Measurements from ENCODE around the gene PRKAG2. TPM values are rescaled to one million over a fixed set of nuclear protein-coding genes. Genes with fewer than 3 reads are reported as not detected.

PRKAG2 gene
- total and polyA plus RNA-seq, 2 of the 8 experiments (the other 6 are each of a cell fraction or from before 2014, with no cell fraction given): 7.5 to 18.1 TPM

GRCh38 chr7:151697942-151698341 lies 179.0 kb downstream of the PRKAG2 start:
- 85% methylated on average over 5 of the region's 5 CpGs; no CpG with 5 or more reads in 1 of the 2 experiments for WGBS, 2 experiments (ENCODE audit: extremely low coverage in 1 of 2, insufficient coverage in 1 of 2, insufficient read length in 1 of 2, insufficient replicate concordance in 2 of 2, low coverage in 1 of 2, low lambda C conversion rate in 2 of 2, missing lambda C conversion rate in 1 of 2)
- FAIRE-seq: no peak

More at GRCh38 chr7:151697942-151698341, 179.0 kb downstream of the PRKAG2 start:
- Histone ChIP-seq H3K79me2 (ENCODE audit: control insufficient read depth in 1 of 2, insufficient read depth in 2 of 2, low read length in 2 of 2) (no peaks in the 10 kb centered on the region), H3K14ac (ENCODE audit: insufficient read length) (no peak overlapping the region), H2BK15ac (ENCODE audit: low read length) (no peak overlapping the region), H3K27me3 (replicated peaks in 1 of 4; ENCODE audit: control insufficient read depth in 3 of 4, extremely low read depth in 1 of 4, insufficient read depth in 3 of 4, low read length in 3 of 4) (no peaks in the 10 kb centered on the region), H3K36me3 (ENCODE audit: control insufficient read depth in 2 of 4, insufficient read depth in 4 of 4, low read length in 3 of 4) (no peaks in the 10 kb centered on the region), H3K4me2 (ENCODE audit: insufficient read depth in 1 of 2, low read depth in 2 of 2, low read length in 2 of 2) (no peak overlapping the region), H2BK120ac (replicated peaks; ENCODE audit: low read depth, low read length) (no peak overlapping the region), H3K9me3 (ENCODE audit: insufficient read depth in 2 of 2, low read depth in 1 of 2, low read length in 1 of 2) (no peaks in the 10 kb centered on the region), H4K20me1 (replicated peaks in 1 of 2; ENCODE audit: control insufficient read depth in 1 of 2, insufficient read depth in 2 of 2, low read length in 2 of 2) (no peaks in the 10 kb centered on the region), H3K18ac (ENCODE audit: extremely low read depth, low read length) (no peak overlapping the region), H3K79me1 (ENCODE audit: low read depth, low read length) (no peaks in the 10 kb centered on the region), H3K4me1 (replicated peaks in 1 of 4; ENCODE audit: control insufficient read depth in 3 of 4, insufficient read depth in 4 of 4, low read length in 3 of 4) (peaks cover 0 to 15% (median 10%) of the 10 kb centered on the region in 4 experiments; a peak in 6 of 7 replicates), H2AK5ac (ENCODE audit: low read depth, low read length) (0 out of 2 replicates have a peak overlapping the region, but pooled peaks have one; percentile 53), H3K23me2 (ENCODE audit: low read depth, low read length) (no peaks in the 10 kb centered on the region), H3K9ac (replicated peaks in 1 of 4; ENCODE audit: extremely low read depth in 1 of 4, low read depth in 3 of 4, low read length in 3 of 4) (no peak overlapping the region), H4K8ac (ENCODE audit: extremely low read depth, insufficient read depth, low read length) (no peak overlapping the region), H2BK5ac (ENCODE audit: low read depth, low read length) (no peak overlapping the region), H2BK20ac (ENCODE audit: low read length) (no peak overlapping the region), H3K4me3 (ENCODE audit: extremely low read depth in 1 of 4, insufficient read depth in 2 of 4, low read depth in 3 of 4, low read length in 4 of 4) (no peak overlapping the region), H3K56ac (replicated peaks; ENCODE audit: insufficient read length, low read depth, low read length) (no peak overlapping the region), H3K27ac (ENCODE audit: low read depth, low read length) (no peak overlapping the region), H3K4ac (replicated peaks; ENCODE audit: insufficient read length, low read depth, low read length) (no peak overlapping the region), H2AFZ (ENCODE audit: low read length) (no peak overlapping the region), H3K23ac (ENCODE audit: insufficient read length) (no peak overlapping the region), H4K91ac (replicated peaks; ENCODE audit: insufficient read length, low read length) (peak overlapping the region; percentile 60), H2BK12ac (ENCODE audit: low read depth, low read length) (0 out of 2 replicates have a peak overlapping the region, but pooled peaks have one; percentile 10), H4K5ac (ENCODE audit: insufficient read length, low read depth, low read length) (no peak overlapping the region)
- no peak for DNase-seq (ENCODE audit: low read depth in 1 of 2, low spot score in 2 of 2)
- POLR2A ChIA-PET (ENCODE audit: partially characterized antibody): no interaction called here
- TF ChIP-seq KDM5A (IDR thresholded peaks at IDR 0.05; ENCODE audit: low read length) (no peak), SIRT6 (IDR thresholded peaks at IDR 0.05; ENCODE audit: low read length) (no peak), CHD2 (IDR thresholded peaks at IDR 0.05; ENCODE audit: low read length) (no peak), CTBP2 (IDR thresholded peaks at IDR 0.05; ENCODE audit: borderline replicate concordance, insufficient read depth, insufficient read length, low read length) (no peak), RNF2 (IDR thresholded peaks at IDR 0.05; ENCODE audit: borderline replicate concordance, low read depth, low read length, missing control alignments, poor library complexity, severe bottlenecking) (no peak), POLR2AphosphoS5 (IDR thresholded peaks at IDR 0.05; ENCODE audit: low read depth, low read length) (no peak), EZH2 (IDR thresholded peaks at IDR 0.05; ENCODE audit: low read depth, low read length, severe bottlenecking) (no peak), NANOG (IDR thresholded peaks at IDR 0.05; ENCODE audit: insufficient read depth, low read depth, low read length, poor library complexity, severe bottlenecking) (no peak), RAD21 (IDR thresholded peaks at IDR 0.05 in 1 of 2, conservative IDR thresholded peaks at IDR 0.05 in 1 of 2; ENCODE audit: low read depth in 2 of 2, low read length in 2 of 2) (no peak), CREB1 (IDR thresholded peaks at IDR 0.05) (no peak), BRCA1 (IDR thresholded peaks at IDR 0.05; ENCODE audit: low read depth, low read length) (no peak), POLR2A (IDR thresholded peaks at IDR 0.05; ENCODE audit: control extremely low read depth in 1 of 2, low read depth in 2 of 2, low read length in 2 of 2) (no peak)
- TF ChIP-seq, protein P1, sequence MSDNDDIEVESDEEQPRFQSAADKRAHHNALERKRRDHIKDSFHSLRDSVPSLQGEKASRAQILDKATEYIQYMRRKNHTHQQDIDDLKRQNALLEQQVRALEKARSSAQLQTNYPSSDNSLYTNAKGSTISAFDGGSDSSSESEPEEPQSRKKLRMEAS (IDR thresholded peaks at IDR 0.05): no peak
- CTCF ChIA-PET (ENCODE audit: partially characterized antibody): interaction anchor here (0.8 to 4.3 kb wide), 13 partner anchors 9 to 203 kb away, joined by 3 to 43 read pairs (median 4); no protein-coding TSS in a partner anchor

Data from H1 (cell line).